ENCODE measurements around the gene MPL.

The MPL gene

DNA sequence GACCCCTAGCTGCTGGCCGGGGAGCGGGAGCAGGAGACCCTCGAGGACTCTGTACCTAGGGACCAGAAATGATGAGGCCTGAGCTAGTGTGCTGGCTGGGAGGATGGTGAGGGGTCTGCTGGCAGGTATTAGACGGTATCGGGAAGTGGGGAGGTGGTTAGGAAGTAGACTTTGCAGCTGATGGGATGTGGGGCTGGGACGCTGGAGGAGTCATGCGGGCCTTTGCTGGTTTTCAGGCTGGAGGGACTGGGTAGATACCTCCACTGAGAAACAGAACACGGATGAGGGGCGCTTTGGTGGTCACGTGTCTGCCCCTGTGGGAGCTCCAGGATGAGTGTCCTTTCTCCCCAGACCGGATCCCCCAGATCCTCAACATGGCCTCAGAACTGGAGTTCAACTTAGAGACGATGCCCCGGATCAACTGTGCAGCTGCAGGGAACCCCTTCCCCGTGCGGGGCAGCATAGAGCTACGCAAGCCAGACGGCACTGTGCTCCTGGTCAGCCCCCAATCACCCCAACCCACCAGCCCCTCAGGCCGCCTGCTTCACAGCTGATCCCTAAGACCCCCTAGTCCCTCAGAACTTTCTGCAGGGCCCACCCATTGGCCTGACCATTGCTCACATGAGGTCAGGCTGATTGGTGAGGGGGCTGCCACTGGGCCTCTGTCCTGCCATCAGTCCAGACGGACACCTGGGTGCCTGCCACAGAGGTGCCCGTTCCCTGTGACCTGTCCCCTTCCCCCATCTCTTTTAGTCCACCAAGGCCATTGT is 28.8 kb upstream of the MPL start:
- Histone ChIP-seq H4K20me1 (ENCODE audit: control insufficient read depth, insufficient read depth, low read depth, low read length) (no peaks in the 10 kb centered on the region), H3K4me2 (ENCODE audit: low read length) (no peak overlapping the region), H3K4me3 (ENCODE audit: low read length) (no peak overlapping the region), H3K27ac (ENCODE audit: low read depth, low read length) (no peak overlapping the region), H3K9me2 (replicated peaks; ENCODE audit: control insufficient read depth, low read length) (no peaks in the 10 kb centered on the region), H3F3A (ENCODE audit: control insufficient read depth, insufficient read depth) (no peaks in the 10 kb centered on the region), H3K79me2 (ENCODE audit: control insufficient read depth, low read length) (no peaks in the 10 kb centered on the region), H3K27me3 (ENCODE audit: control insufficient read depth, low read length) (no peaks in the 10 kb centered on the region), H3K4me1 (ENCODE audit: control insufficient read depth, low read length) (peaks cover 5% of the 10 kb centered on the region; the same call in 1 of the 2 replicates), H3K9me3 (ENCODE audit: control insufficient read depth, insufficient read depth, low read length) (no peaks in the 10 kb centered on the region), H3K36me3 (ENCODE audit: control insufficient read depth, low read length) (no peaks in the 10 kb centered on the region)
- TF ChIP-seq, protein P1, sequence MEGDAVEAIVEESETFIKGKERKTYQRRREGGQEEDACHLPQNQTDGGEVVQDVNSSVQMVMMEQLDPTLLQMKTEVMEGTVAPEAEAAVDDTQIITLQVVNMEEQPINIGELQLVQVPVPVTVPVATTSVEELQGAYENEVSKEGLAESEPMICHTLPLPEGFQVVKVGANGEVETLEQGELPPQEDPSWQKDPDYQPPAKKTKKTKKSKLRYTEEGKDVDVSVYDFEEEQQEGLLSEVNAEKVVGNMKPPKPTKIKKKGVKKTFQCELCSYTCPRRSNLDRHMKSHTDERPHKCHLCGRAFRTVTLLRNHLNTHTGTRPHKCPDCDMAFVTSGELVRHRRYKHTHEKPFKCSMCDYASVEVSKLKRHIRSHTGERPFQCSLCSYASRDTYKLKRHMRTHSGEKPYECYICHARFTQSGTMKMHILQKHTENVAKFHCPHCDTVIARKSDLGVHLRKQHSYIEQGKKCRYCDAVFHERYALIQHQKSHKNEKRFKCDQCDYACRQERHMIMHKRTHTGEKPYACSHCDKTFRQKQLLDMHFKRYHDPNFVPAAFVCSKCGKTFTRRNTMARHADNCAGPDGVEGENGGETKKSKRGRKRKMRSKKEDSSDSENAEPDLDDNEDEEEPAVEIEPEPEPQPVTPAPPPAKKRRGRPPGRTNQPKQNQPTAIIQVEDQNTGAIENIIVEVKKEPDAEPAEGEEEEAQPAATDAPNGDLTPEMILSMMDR (IDR thresholded peaks at IDR 0.05; ENCODE audit: low read depth, low read length, poor library complexity, severe bottlenecking), result no peak
- TF ChIP-seq EZH2phosphoT487 (IDR thresholded peaks at IDR 0.05; ENCODE audit: borderline replicate concordance, low read length), result no peak

DNA sequence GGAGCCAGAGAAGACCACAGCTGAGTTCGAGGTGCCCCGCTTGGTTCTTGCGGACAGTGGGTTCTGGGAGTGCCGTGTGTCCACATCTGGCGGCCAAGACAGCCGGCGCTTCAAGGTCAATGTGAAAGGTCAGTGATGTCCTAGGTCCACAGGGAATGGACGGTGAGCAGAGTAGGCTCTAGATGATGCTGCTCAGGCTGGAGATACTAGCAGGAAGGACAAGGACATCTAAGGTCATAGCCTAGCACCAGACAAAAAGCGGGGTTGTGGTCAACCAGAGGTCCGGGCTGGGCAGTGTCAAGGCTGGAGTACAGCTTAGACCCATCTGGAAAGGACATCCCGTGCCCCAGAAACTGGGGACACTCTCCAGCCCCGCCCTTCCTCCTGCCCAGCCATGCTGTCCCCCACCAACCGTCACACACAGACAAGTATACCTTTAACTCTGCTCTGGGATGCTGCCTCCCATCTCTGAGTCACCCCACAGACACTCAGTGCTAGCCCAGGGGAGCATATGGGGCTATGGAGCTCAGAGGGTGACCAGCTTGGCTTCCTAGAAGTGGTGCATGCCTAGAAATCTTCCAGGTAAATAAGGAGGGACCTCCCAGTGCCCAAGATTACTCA is 28.1 kb upstream of the MPL start:
- Histone ChIP-seq H3K27me3 (ENCODE audit: control insufficient read depth, low read length) (no peaks in the 10 kb centered on the region), H3K4me1 (ENCODE audit: control insufficient read depth, low read length) (peaks cover 5% of the 10 kb centered on the region; the same call in 1 of the 2 replicates)
- no peak for TF ChIP-seq EZH2phosphoT487 (IDR thresholded peaks at IDR 0.05; ENCODE audit: borderline replicate concordance, low read length)
- TF ChIP-seq, protein P1 (IDR thresholded peaks at IDR 0.05; ENCODE audit: low read depth, low read length, poor library complexity, severe bottlenecking), result no peak

DNA sequence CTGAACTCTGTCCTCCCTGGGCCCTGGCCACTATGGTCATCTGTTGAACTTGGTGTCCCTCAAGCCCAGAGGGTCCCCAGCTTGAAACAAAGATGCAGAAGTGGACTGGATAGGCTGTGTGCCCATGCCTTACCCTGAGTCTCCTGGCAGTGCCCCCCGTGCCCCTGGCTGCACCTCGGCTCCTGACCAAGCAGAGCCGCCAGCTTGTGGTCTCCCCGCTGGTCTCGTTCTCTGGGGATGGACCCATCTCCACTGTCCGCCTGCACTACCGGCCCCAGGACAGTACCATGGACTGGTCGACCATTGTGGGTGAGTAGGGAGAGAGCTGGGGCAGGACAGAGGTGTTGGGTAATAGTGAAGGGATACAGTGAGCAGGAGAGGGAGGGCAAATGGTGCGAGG is 26.1 kb upstream of the MPL start:
- Histone ChIP-seq H3K4me3 (ENCODE audit: low read length) (no peak overlapping the region), H3K79me2 (ENCODE audit: control insufficient read depth, low read length) (no peaks in the 10 kb centered on the region), H3K36me3 (ENCODE audit: control insufficient read depth, low read length) (no peaks in the 10 kb centered on the region), H3K4me1 (ENCODE audit: control insufficient read depth, low read length) (no peaks in the 10 kb centered on the region), H3K9me3 (ENCODE audit: control insufficient read depth, insufficient read depth, low read length) (no peaks in the 10 kb centered on the region), H3K4me2 (ENCODE audit: low read length) (no peak overlapping the region), H4K20me1 (ENCODE audit: control insufficient read depth, insufficient read depth, low read depth, low read length) (no peaks in the 10 kb centered on the region), H3F3A (ENCODE audit: control insufficient read depth, insufficient read depth) (no peaks in the 10 kb centered on the region), H3K27me3 (ENCODE audit: control insufficient read depth, low read length) (no peaks in the 10 kb centered on the region), H3K27ac (ENCODE audit: low read depth, low read length) (no peak overlapping the region), H3K9me2 (replicated peaks; ENCODE audit: control insufficient read depth, low read length) (no peaks in the 10 kb centered on the region)
- TF ChIP-seq, protein P1 (IDR thresholded peaks at IDR 0.05; ENCODE audit: low read depth, low read length, poor library complexity, severe bottlenecking), result no peak
- TF ChIP-seq EZH2phosphoT487 (IDR thresholded peaks at IDR 0.05; ENCODE audit: borderline replicate concordance, low read length), result no peak

More for the DNA sequence above, 28.1 kb upstream of the MPL start:
- no peak overlapping the region for H3K4me2 ChIP-seq (ENCODE audit: low read length)
- no peaks in the 10 kb centered on the region for H3K79me2 ChIP-seq (ENCODE audit: control insufficient read depth, low read length)
- no peaks in the 10 kb centered on the region for H3F3A ChIP-seq (ENCODE audit: control insufficient read depth, insufficient read depth)
- H3K9me2 ChIP-seq (replicated peaks; ENCODE audit: control insufficient read depth, low read length), result no peaks in the 10 kb centered on the region
- no peaks in the 10 kb centered on the region for H3K36me3 ChIP-seq (ENCODE audit: control insufficient read depth, low read length)
- H3K4me3 ChIP-seq (ENCODE audit: low read length), result no peak overlapping the region
- no peaks in the 10 kb centered on the region for H4K20me1 ChIP-seq (ENCODE audit: control insufficient read depth, insufficient read depth, low read depth, low read length)
- no peaks in the 10 kb centered on the region for H3K9me3 ChIP-seq (ENCODE audit: control insufficient read depth, insufficient read depth, low read length)
- H3K27ac ChIP-seq (ENCODE audit: low read depth, low read length), result no peak overlapping the region

Data from DOHH2 (cell line).